ENCODE results near the gene BRD7.

The BRD7 gene

GRCh38 chr16:50367777-50368409 lies 895 bp downstream of the BRD7 start:
- no peak for TF ChIP-seq CTCF (IDR thresholded peaks at IDR 0.05; ENCODE audit: extremely low read depth, missing control alignments)
- no peak for DNase-seq (ENCODE audit: low spot score)

- no peak for TF ChIP-seq CTCF (IDR thresholded peaks at IDR 0.05; ENCODE audit: extremely low read depth, missing control alignments)
- DNase-seq (ENCODE audit: low spot score), result no peak
These were observed 2.8 kb downstream of the BRD7 start for GRCh38 chr16:50365791-50366575.

- TF ChIP-seq CTCF (IDR thresholded peaks at IDR 0.05; ENCODE audit: extremely low read depth, missing control alignments), result no peak
These were observed 5.1 kb downstream of the BRD7 start for GRCh38 chr16:50363656-50364055.

GRCh38 chr16:50360779-50361178 lies 8.0 kb downstream of the BRD7 start:
- no peak for TF ChIP-seq CTCF (IDR thresholded peaks at IDR 0.05; ENCODE audit: extremely low read depth, missing control alignments)
- DNase-seq (ENCODE audit: low spot score), result no peak

More at GRCh38 chr16:50363656-50364055, 5.1 kb downstream of the BRD7 start:
- no peak for DNase-seq (ENCODE audit: low spot score)

- DNase-seq (ENCODE audit: low spot score), result no peak
- TF ChIP-seq CTCF (IDR thresholded peaks at IDR 0.05; ENCODE audit: extremely low read depth, missing control alignments), result no peak
These were observed 8.6 kb downstream of the BRD7 start for GRCh38 chr16:50360033-50360778.

GRCh38 chr16:50359626-50360025 lies 9.2 kb downstream of the BRD7 start:
- no peak for DNase-seq (ENCODE audit: low spot score)
- no peak for TF ChIP-seq CTCF (IDR thresholded peaks at IDR 0.05; ENCODE audit: extremely low read depth, missing control alignments)
